Glutamatergic neuron (in vitro differentiated cells): ENCODE results near the gene FRMD1. TPM values are rescaled to one million over a fixed set of nuclear protein-coding genes. Genes with fewer than 3 reads are reported as not detected.

Experiments
- DNase-seq: peaks from one replicate; pipeline ENCODE4 v3.0.0; 2022
- H3K27ac Mint-ChIP-seq: one replicate; pipeline ENCODE4 v1.8.0; 2020; ENCODE audit warnings: mild to moderate bottlenecking, mixed read lengths, inconsistent platforms; ENCODE audit not compliant: unreplicated experiment
- H3K27me3 Mint-ChIP-seq: one replicate; pipeline ENCODE4 v1.8.0; 2020; ENCODE audit warnings: mild to moderate bottlenecking, moderate library complexity, mixed read lengths, inconsistent platforms; ENCODE audit not compliant: unreplicated experiment
- H3K36me3 Mint-ChIP-seq: one replicate; pipeline ENCODE4 v1.8.0; 2020; ENCODE audit warnings: mild to moderate bottlenecking, mixed read lengths, inconsistent platforms; ENCODE audit not compliant: unreplicated experiment
- H3K4me1 Mint-ChIP-seq: one replicate; pipeline ENCODE4 v1.8.0; 2020; ENCODE audit warnings: mild to moderate bottlenecking, low read depth, mixed read lengths, inconsistent platforms; ENCODE audit not compliant: unreplicated experiment
- H3K4me3 Mint-ChIP-seq: one replicate; pipeline ENCODE4 v1.8.0; 2020; ENCODE audit warnings: mild to moderate bottlenecking, mixed read lengths, inconsistent platforms; ENCODE audit not compliant: unreplicated experiment
- H3K9me3 Mint-ChIP-seq: one replicate; pipeline ENCODE4 v1.8.0; 2020; ENCODE audit warnings: mild to moderate bottlenecking, moderate library complexity, mixed read lengths, inconsistent platforms; ENCODE audit not compliant: unreplicated experiment
- total RNA-seq: library from RNA; stranded (reverse); fragmentation: NEBNext Ultra II Directional; extraction: Animal tissue kit (Norgen Biotek cat#: 25700); gene quantifications from one replicate; pipeline ENCODE4 v1.2.1, GENCODE V29; 2021; ENCODE audit not compliant: unreplicated experiment
- TF ChIP-seq, protein P1 (sequence below): fragments of 200-600 bp; sonication (generic); IDR thresholded peaks from one replicate; pipeline ENCODE4 v1.5.0; 2021; ENCODE audit not compliant: partially characterized antibody, unreplicated experiment

Gene FRMD1
- total RNA-seq, 1 donor from 2014 or later, result not detected

- Mint-ChIP-seq H3K27me3 (peaks cover under 1% of the 10 kb centered on the region), H3K27ac (no peak overlapping the region), H3K4me3 (no peak overlapping the region), H3K9me3 (peaks cover 2% of the 10 kb centered on the region), H3K4me1 (peaks cover 19% of the 10 kb centered on the region), H3K36me3 (no peaks in the 10 kb centered on the region)
- no peak for DNase-seq
- TF ChIP-seq, protein P1, sequence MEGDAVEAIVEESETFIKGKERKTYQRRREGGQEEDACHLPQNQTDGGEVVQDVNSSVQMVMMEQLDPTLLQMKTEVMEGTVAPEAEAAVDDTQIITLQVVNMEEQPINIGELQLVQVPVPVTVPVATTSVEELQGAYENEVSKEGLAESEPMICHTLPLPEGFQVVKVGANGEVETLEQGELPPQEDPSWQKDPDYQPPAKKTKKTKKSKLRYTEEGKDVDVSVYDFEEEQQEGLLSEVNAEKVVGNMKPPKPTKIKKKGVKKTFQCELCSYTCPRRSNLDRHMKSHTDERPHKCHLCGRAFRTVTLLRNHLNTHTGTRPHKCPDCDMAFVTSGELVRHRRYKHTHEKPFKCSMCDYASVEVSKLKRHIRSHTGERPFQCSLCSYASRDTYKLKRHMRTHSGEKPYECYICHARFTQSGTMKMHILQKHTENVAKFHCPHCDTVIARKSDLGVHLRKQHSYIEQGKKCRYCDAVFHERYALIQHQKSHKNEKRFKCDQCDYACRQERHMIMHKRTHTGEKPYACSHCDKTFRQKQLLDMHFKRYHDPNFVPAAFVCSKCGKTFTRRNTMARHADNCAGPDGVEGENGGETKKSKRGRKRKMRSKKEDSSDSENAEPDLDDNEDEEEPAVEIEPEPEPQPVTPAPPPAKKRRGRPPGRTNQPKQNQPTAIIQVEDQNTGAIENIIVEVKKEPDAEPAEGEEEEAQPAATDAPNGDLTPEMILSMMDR, result no peak
These were observed 49.4 kb downstream of the FRMD1 start for GRCh38 chr6:168029459-168030217.

DNA sequence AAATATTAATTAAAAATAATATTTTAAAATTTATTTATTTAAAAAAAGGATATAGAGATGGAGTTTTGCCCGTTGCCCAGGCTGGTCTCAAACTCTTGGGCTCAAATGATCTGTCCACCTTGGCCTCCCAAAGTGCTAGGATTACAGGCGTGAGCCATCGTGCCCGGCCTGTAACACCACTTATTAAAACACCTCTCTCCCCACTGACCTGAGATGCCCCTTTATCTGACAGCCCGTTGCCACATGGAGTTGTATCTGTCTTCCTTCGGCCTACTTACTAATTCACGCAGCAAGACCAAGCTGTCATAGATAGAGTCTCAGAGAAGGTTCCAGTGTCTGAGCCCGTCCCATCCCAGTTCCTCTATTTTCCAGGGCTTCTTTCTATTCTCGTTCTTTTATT lies 50.8 kb downstream of the FRMD1 start:
- no peak overlapping the region for H3K27ac Mint-ChIP-seq
- TF ChIP-seq, protein P1, result no peak
- no peak overlapping the region for H3K4me3 Mint-ChIP-seq
- H3K4me1 Mint-ChIP-seq, result peaks cover 19% of the 10 kb centered on the region
- peaks cover 2% of the 10 kb centered on the region for H3K9me3 Mint-ChIP-seq
- no peak for DNase-seq
- no peaks in the 10 kb centered on the region for H3K36me3 Mint-ChIP-seq
- no peaks in the 10 kb centered on the region for H3K27me3 Mint-ChIP-seq

DNA sequence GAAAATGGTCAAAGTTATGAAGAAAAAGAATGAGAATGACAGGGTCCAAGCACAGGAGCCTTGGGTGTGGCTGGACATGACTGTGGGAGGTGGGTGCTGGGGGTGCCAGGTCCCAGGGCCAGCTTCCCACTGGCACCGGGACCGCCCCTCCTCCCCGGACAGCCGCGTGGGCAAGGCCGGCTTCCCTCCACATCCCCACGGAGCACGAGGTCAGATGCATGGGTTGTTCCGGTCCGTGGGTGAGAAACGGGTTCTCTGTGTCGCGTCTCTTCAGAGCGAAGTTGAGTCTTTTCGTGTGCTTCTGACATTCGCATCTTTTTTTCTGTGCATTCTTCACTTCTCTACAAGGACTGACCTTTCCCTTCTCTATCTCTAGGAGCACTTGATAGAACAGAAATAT lies 51.5 kb downstream of the FRMD1 start:
- Mint-ChIP-seq H3K4me1 (peaks cover 19% of the 10 kb centered on the region), H3K27me3 (no peaks in the 10 kb centered on the region), H3K4me3 (no peak overlapping the region), H3K9me3 (peaks cover 2% of the 10 kb centered on the region), H3K36me3 (no peaks in the 10 kb centered on the region), H3K27ac (no peak overlapping the region)
- DNase-seq, result no peak
- TF ChIP-seq, protein P1, result no peak

DNA sequence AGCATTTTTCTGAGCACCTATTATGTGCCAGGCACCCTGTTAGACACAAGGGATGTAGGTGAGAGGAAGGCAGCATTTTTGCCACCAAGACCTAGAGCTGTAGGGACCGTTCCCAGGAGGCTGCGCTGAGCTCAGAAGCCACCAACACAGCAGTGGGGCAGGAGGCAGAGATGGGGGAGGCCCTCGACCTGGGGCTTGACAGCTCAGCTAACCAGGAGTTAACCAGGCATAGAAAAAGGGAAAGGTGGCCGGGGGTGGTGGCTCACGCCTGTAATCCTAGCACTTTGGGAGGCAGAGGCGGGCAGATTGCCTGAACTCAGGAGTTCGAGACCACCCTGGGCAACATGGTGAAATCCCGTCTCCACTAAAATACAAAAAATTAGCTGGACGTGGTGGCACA lies 52.1 kb downstream of the FRMD1 start:
- peaks cover 17% of the 10 kb centered on the region for H3K4me1 Mint-ChIP-seq
- H3K27me3 Mint-ChIP-seq, result no peaks in the 10 kb centered on the region
- no peak for DNase-seq
- TF ChIP-seq, protein P1, result no peak
- H3K4me3 Mint-ChIP-seq, result no peak overlapping the region
- H3K36me3 Mint-ChIP-seq, result no peaks in the 10 kb centered on the region
- H3K9me3 Mint-ChIP-seq, result peaks cover 2% of the 10 kb centered on the region
- no peak overlapping the region for H3K27ac Mint-ChIP-seq

- DNase-seq, result no peak
- Mint-ChIP-seq H3K9me3 (peaks cover 2% of the 10 kb centered on the region), H3K27me3 (peaks cover 2% of the 10 kb centered on the region), H3K4me3 (no peak overlapping the region), H3K4me1 (peaks cover 8% of the 10 kb centered on the region), H3K36me3 (no peaks in the 10 kb centered on the region), H3K27ac (no peak overlapping the region)
- TF ChIP-seq, protein P1, result no peak
These were observed 52.9 kb downstream of the FRMD1 start for GRCh38 chr6:168025831-168026710.
